Naive thymus-derived CD8-positive, alpha-beta T cell (primary cell): ENCODE measurements around the gene HOXA7. TPM values are rescaled to one million over a fixed set of nuclear protein-coding genes. Genes with fewer than 3 reads are reported as not detected.

Source experiments
- ATAC-seq, 2 donors: fragments of 150-1000 bp; cut with Tn5 transposase in 1 of 2; sonication (Bioruptor Pico), chemical (Tn5 transposase) in 1 of 2; 1 replicate in 1 of 2; 2 replicates in 1 of 2; pipeline ENCODE4 v1.10.0; 2021; ENCODE audit warnings: mild to moderate bottlenecking in 2 of 2, moderate library complexity in 2 of 2
- POLR2A ChIA-PET: fragments of 350-600 bp; sonication (Branson Sonifier 250); formaldehyde crosslinking; loops from one replicate; lab custom pipeline; 2021; ENCODE audit warnings: antibody characterized with exemption; lab: Charles Lee
- DNase-seq, 10 donors: peaks; one replicate each; pipeline versions ENCODE4 v3.0.0 to v3.0.0-alpha.2; 2020 to 2022
- H3K27ac Mint-ChIP-seq, 10 donors: one replicate each; pipeline ENCODE4 v1.8.0; 2020 to 2022; ENCODE audit warnings: mild to moderate bottlenecking in 10 of 10, mixed read lengths in 10 of 10, moderate library complexity in 4 of 10, inconsistent platforms in 1 of 10
- H3K27me3 Mint-ChIP-seq, 5 donors: one replicate each; pipeline ENCODE4 v1.8.0; 2021 to 2022; ENCODE audit warnings: mixed read lengths in 5 of 5
- H3K36me3 Mint-ChIP-seq, 3 donors: one replicate each; pipeline ENCODE4 v1.8.0; 2020 to 2022; ENCODE audit warnings: mixed read lengths in 3 of 3, mild to moderate bottlenecking in 2 of 3, inconsistent platforms in 1 of 3
- H3K4me1 Mint-ChIP-seq, 4 donors: one replicate each; pipeline ENCODE4 v1.8.0; 2021 to 2022; ENCODE audit warnings: mixed read lengths in 4 of 4
- H3K4me3 Mint-ChIP-seq, 10 donors: one replicate each; pipeline ENCODE4 v1.8.0; 2020 to 2022; ENCODE audit warnings: mild to moderate bottlenecking in 10 of 10, mixed read lengths in 10 of 10, moderate library complexity in 6 of 10, inconsistent platforms in 1 of 10
- H3K9me3 Mint-ChIP-seq, 9 donors: one replicate each; pipeline ENCODE4 v1.8.0; 2020 to 2022; ENCODE audit warnings: mixed read lengths in 9 of 9, mild to moderate bottlenecking in 3 of 9, inconsistent platforms in 1 of 9, moderate library complexity in 1 of 9
- polyA plus RNA-seq, 3 donors: library from polyadenylated mRNA; unstranded; fragments of 300-500 nt; fragmentation: Illumina TruSeq; gene quantifications; one replicate each; pipeline ENCODE4 v1.2.3, GENCODE V29; 2021
- total RNA-seq, 8 experiments: library from RNA in 2 of 8; stranded (reverse) in 2 of 8; gene quantifications; one replicate each; pipeline ENCODE4 v1.2.3 and lab custom pipeline; 2021 to 2026

HOXA7 gene
- total and polyA plus RNA-seq, 5 experiments from 2014 or later, result not detected

DNA sequence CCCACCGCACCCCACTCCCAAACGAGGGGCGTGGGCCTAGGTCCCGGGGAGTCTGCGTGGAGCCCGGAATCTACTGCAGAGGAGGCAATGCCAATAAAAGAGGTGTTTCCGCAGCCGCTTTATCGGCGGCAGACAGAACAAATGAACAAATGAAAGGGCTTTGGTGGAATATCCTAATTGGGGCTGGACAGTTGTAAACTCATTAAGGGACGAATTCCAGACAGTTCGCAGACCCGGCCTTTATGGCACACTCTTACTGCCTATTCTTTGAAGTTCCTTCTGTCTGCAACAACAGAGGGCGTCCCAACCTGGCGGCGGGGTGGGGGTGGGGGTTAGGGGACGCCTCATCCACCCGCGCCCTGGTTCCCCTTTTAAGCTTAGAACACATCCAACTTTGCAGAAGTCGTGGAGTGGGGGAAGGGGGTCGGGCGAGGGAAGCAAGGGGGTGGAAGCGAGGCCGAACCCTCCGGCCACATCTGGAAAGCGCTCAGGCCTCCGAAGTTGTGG, 4.8 kb upstream of the HOXA7 start:
- peaks cover 0 to 4% (median 0%) of the 10 kb centered on the region in 9 donors for H3K9me3 Mint-ChIP-seq
- POLR2A ChIA-PET, result interaction anchor here (0.6 to 1.0 kb wide), 2 partner anchors 11 to 12 kb away, joined by 3 to 5 read pairs; partner anchors contain the start of gene HOXA10
- peak in 1 of 2 donors; percentile 2 for ATAC-seq
- H3K4me3 Mint-ChIP-seq, result peak overlapping the region; percentile 56 to 88 (median 78)
- peaks cover 0 to 3% (median 0%) of the 10 kb centered on the region in 3 donors for H3K36me3 Mint-ChIP-seq
- peak in 1 of 10 donors; percentile 50 for DNase-seq
- H3K4me1 Mint-ChIP-seq, result peaks cover 11 to 61% (median 45%) of the 10 kb centered on the region in 4 donors
- no peak overlapping the region for H3K27ac Mint-ChIP-seq
- peaks cover 49 to 86% (median 70%) of the 10 kb centered on the region in 5 donors for H3K27me3 Mint-ChIP-seq

DNA sequence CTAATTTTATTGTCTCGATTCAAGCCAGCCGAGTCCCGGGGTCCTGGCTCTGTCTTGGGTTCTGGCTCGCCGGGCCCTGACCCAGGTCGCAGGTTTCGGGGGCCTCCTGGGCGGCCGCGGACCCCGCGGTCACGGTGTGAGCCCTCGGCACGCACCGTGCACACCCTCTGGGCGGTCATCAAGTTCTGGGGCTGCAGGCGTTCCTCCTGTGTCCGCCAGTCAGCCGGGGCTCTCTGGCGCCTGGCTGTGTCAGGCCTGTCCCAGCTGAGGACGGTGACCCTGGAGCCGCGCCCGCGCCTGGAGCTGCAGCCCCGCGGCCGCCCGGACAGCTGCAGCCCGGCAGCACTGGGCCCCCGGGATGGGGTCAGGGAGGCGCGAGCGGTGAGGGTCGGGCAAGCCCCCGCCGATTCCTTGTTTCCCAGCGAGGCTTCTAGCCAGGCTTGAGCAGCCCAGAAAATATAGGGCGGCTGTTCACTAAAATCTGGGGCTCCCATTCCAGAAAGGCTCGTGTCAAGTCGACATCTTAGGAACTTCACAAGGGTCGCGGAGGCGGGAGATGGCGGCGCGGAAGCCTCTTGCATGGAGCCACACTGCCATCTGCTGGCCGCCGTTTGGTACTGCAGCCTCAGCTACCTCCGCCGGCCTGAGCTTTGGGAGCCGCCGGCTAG, 4.2 kb upstream of the HOXA7 start:
- ATAC-seq (peak; percentile 68 to 73), DNase-seq (peak; percentile 72 to 92 (median 86))
- POLR2A ChIA-PET, result interaction anchor here (0.6 to 1.0 kb wide), 2 partner anchors 10 to 13 kb away, joined by 3 to 5 read pairs; partner anchors contain the start of gene HOXA10
- H3K4me3 Mint-ChIP-seq, result peak overlapping the region; percentile 56 to 88 (median 81)
- H3K27ac Mint-ChIP-seq, result peak overlapping the region in 1 of 10 donors; percentile 62
- H3K36me3 Mint-ChIP-seq, result peaks cover 0 to 3% (median 0%) of the 10 kb centered on the region in 3 donors
- H3K9me3 Mint-ChIP-seq, result peaks cover 0 to 2% (median 0%) of the 10 kb centered on the region in 9 donors
- H3K27me3 Mint-ChIP-seq, result peaks cover 46 to 86% (median 71%) of the 10 kb centered on the region in 5 donors
- H3K4me1 Mint-ChIP-seq, result peaks cover 10 to 61% (median 45%) of the 10 kb centered on the region in 4 donors

DNA sequence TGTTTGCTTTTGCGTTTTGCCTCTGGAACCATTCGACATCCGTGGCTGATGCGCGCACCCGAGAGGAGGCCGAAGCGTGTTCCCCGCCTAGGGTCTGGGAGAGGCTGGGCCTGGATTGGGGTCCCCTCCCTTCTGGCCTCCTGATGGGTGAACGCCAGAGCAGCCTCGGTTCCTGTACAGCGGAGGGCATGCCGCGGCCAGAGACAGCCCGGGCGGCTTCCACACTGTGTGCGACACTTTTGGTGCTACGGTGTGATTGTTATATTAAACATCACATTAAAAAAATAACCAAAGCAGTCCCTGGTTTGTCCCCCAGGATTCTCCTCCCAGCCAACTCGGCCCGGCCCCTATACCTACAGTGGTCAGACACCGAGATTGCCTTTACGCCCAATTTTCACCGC, 3.7 kb upstream of the HOXA7 start:
- POLR2A ChIA-PET, result interaction anchor here (1.0 kb wide), 1 partner anchor 13 kb away, joined by 5 read pairs; the partner anchor contains the start of gene HOXA10
- H3K9me3 Mint-ChIP-seq, result no peaks in the 10 kb centered on the region
- H3K27me3 Mint-ChIP-seq, result peaks cover 50 to 86% (median 73%) of the 10 kb centered on the region in 5 donors
- DNase-seq (peak in 3 of 10 donors; percentile 47 to 61 (median 51)), ATAC-seq (peak; percentile 40 to 49)
- peak overlapping the region in 3 of 10 donors; percentile 17 to 48 (median 45) for H3K27ac Mint-ChIP-seq
- peaks cover 0 to 3% (median 0%) of the 10 kb centered on the region in 3 donors for H3K36me3 Mint-ChIP-seq
- peak overlapping the region; percentile 56 to 88 (median 74) for H3K4me3 Mint-ChIP-seq
- H3K4me1 Mint-ChIP-seq, result peaks cover 12 to 63% (median 47%) of the 10 kb centered on the region in 4 donors

GRCh38 chr7:27159266-27160144, 3.0 kb upstream of the HOXA7 start:
- no peaks in the 10 kb centered on the region for H3K9me3 Mint-ChIP-seq
- ATAC-seq, result peak in 1 of 2 donors; percentile 8
- H3K36me3 Mint-ChIP-seq, result peaks cover 0 to 3% (median 3%) of the 10 kb centered on the region in 3 donors
- H3K27me3 Mint-ChIP-seq, result peaks cover 56 to 87% (median 76%) of the 10 kb centered on the region in 5 donors
- H3K4me3 Mint-ChIP-seq, result peak overlapping the region; percentile 56 to 83 (median 70)
- H3K4me1 Mint-ChIP-seq, result peaks cover 16 to 66% (median 50%) of the 10 kb centered on the region in 4 donors
- peak in 1 of 10 donors; percentile 50 for DNase-seq
- H3K27ac Mint-ChIP-seq, result peak overlapping the region in 3 of 10 donors; percentile 17 to 67 (median 48)
- POLR2A ChIA-PET, result interaction anchor here (0.8 kb wide), 1 partner anchor 26 kb away, joined by 3 read pairs; the partner anchor contains the start of gene HOXA11

DNA sequence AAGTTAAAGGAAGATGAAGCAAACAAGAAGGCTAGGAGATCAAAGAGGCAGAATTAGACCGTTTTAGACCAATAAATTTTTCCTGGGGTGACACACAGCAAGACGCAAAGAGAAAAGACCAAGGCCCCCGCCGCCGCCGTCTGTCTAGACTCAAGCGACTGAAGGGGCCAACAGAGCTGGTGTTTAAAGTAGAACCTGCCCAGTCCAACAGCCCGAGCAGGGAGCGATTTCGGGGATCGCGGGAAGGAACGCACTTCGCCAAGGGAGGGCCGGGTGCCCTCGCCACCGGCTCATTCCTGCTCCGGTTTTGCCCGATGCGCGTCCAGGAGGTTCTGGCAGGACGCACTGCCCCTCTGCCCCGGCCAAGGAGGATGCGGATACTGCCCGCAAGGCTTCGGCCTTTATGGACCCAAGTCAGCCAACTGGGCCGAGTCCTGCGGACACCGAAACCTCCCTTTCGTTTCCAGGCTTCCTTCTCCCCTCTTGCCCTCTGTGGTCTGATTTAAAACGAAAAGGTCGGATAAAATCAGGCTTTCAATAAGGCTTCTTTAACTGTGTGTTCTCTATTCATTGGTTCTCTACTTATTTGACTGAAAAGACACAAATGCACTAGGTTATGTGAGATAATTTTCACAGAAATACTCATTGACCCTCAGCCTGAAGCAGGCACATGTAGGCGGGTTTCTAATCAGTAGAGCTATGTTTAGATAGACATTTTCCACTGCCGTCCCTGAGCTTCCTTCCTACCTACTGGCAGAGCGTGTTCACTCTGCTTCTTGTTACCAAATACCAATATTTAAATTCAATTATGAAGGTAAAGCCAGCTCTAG, 2.2 kb upstream of the HOXA7 start:
- Mint-ChIP-seq H3K27ac (peak overlapping the region in 3 of 10 donors; percentile 4 to 49 (median 24)), H3K4me3 (peak overlapping the region in 8 of 10 donors; percentile 2 to 49 (median 26)), H3K4me1 (peaks cover 13 to 66% (median 50%) of the 10 kb centered on the region in 4 donors), H3K27me3 (peaks cover 57 to 87% (median 79%) of the 10 kb centered on the region in 5 donors), H3K9me3 (no peaks in the 10 kb centered on the region), H3K36me3 (peaks cover 0 to 3% (median 3%) of the 10 kb centered on the region in 3 donors)
- peak in 1 of 10 donors; percentile 60 for DNase-seq
- POLR2A ChIA-PET, result interaction anchor here (0.8 kb wide), 1 partner anchor 27 kb away, joined by 3 read pairs; the partner anchor contains the start of gene HOXA11
- ATAC-seq, result no peak

DNA sequence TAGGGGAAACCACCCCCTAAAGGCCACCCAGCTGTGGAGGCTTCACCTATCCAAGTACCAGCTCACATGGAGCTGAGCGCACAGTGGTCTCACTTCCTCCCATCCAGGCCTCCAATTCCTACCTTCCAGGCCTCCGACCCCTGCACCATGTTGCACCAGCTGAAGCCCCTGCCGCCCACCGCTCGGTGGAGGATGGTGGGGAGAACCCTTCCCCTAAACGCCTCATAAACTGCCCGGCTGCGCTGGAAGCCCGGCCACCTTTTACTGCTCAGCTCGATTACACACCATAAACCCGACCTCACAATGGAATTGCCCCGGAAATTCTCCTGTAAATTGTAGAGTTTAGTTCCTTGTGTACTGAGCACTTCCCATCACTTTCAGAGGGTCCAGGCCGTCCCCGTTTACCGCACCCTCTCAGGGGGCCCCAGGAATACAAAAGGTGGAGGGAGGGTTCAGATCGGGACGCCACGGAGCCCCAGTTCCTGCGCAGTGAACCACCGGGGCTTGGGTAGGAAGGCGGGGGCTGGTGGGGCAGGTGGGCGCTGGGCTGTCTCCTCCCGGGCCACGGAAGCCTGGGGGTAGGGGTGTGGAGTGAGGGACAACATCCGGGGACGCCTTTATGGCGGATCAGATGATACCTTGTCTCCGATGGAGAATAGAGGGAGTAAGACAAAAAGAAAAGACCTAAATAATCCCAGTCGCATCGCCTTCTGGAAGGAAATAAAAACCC, 1.4 kb upstream of the HOXA7 start:
- Mint-ChIP-seq H3K27me3 (peaks cover 57 to 87% (median 78%) of the 10 kb centered on the region in 5 donors), H3K9me3 (no peaks in the 10 kb centered on the region), H3K4me3 (peak overlapping the region in 9 of 10 donors; percentile 1 to 69 (median 45)), H3K4me1 (peaks cover 13 to 64% (median 50%) of the 10 kb centered on the region in 4 donors), H3K27ac (peak overlapping the region in 5 of 10 donors; percentile 4 to 92 (median 49)), H3K36me3 (peaks cover 0 to 3% (median 3%) of the 10 kb centered on the region in 3 donors)
- ATAC-seq (no peak), DNase-seq (peak in 1 of 10 donors; percentile 53)
- POLR2A ChIA-PET, result interaction anchor here (0.6 to 1.8 kb wide), 2 partner anchors 33 to 1060 kb away, joined by 4 to 5 read pairs; no protein-coding TSS in a partner anchor

DNA sequence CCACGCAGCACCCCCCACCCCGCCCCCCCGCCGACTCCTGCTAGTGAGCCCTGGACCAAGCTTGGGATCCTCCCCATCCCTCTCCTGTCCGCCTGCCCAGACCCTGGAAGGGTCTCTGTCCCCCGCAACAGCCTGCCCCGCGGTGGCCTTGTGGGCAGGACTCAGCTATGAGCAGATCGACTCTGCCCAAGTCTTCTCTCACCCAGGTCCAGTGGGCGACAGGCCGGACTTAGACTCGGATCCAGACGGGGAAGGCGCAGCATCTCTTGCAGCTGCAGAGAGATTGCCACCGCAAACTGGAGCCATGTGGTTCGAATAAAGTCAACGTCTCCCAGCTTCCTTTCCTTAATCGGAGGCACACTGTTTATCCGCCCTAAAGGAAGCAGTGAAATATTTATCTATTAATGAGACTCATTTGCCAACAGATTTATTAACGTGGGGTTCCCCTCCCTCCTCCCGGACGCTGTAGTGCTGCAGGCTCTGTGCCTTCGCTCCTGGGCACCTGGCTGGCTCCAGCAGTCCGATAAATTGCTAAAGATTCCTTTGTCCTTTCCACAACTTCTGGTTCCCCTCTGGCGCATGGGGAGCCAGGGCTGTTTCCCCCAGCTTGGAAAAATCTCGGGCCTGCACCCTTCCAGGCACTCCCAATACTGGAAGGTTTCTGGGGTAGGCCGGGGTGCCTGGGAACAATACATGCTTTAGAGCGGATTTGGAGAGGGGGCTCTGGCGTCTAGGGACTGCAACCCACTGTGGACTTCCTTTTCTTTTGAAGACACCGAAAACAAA, 634 bp upstream of the HOXA7 start:
- DNase-seq (peak in 1 of 10 donors; percentile 36), ATAC-seq (no peak)
- H3K27me3 Mint-ChIP-seq, result peaks cover 53 to 88% (median 75%) of the 10 kb centered on the region in 5 donors
- H3K9me3 Mint-ChIP-seq, result no peaks in the 10 kb centered on the region
- H3K4me1 Mint-ChIP-seq, result peaks cover 14 to 67% (median 54%) of the 10 kb centered on the region in 4 donors
- peak overlapping the region in 3 of 10 donors; percentile 37 to 92 (median 49) for H3K27ac Mint-ChIP-seq
- POLR2A ChIA-PET, result interaction anchor here (0.6 to 1.8 kb wide), 2 partner anchors 34 to 1060 kb away, joined by 4 to 5 read pairs; no protein-coding TSS in a partner anchor
- H3K36me3 Mint-ChIP-seq, result peaks cover 0 to 3% (median 3%) of the 10 kb centered on the region in 3 donors
- peak overlapping the region in 7 of 10 donors; percentile 36 to 73 (median 48) for H3K4me3 Mint-ChIP-seq

DNA sequence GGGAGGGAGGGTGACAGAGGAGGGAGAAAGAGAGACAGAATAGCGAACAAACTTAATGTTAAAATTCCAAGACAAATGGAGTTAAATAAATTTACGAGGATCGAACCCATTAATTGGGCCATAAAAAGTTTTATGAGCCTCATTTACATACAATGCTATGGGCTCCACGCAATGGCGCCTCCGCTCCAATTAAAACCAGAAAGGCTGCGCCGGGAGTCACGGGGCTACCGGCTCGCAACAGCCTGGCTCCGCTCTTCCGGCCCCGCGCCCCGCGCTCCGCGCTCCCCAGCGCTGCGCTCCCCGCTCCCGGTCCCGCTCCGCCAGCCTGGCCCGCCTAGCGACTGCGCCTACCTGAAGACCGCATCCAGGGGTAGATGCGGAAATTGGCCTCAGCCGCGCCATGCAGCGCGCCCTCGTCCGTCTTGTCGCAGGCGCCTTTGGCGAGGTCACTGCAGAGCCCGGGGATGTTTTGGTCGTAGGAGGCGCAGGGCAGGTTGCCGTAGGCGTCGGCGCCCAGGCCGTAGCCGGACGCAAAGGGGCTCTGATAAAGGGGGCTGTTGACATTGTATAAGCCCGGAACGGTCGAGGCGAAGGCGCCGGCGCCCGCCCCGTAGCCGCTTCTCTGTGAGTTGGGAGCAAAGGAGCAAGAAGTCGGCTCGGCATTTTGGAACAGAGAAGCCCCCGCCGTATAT, 513 bp downstream of the HOXA7 start:
- DNase-seq (peak in 1 of 10 donors; percentile 60), ATAC-seq (peak in 1 of 2 donors; percentile 20)
- Mint-ChIP-seq H3K4me3 (peak overlapping the region; percentile 58 to 81 (median 70)), H3K27ac (peak overlapping the region in 4 of 10 donors; percentile 38 to 92 (median 50)), H3K27me3 (peaks cover 63 to 93% (median 82%) of the 10 kb centered on the region in 5 donors), H3K9me3 (no peaks in the 10 kb centered on the region), H3K36me3 (peaks cover 0 to 3% (median 3%) of the 10 kb centered on the region in 3 donors), H3K4me1 (peaks cover 20 to 76% (median 62%) of the 10 kb centered on the region in 4 donors)
- POLR2A ChIA-PET, result interaction anchor here (1.2 to 1.8 kb wide), 2 partner anchors 12 to 35 kb away, joined by 4 to 5 read pairs; no protein-coding TSS in a partner anchor
